HepG2 (cell line): ENCODE measurements around the gene ARHGEF38. TPM values are rescaled to one million over a fixed set of nuclear protein-coding genes. Genes with fewer than 3 reads are reported as not detected.

Experiments
- ATAC-seq: fragments of 200-7000 bp; cut with Tn5 transposase; 3 replicates; pipeline ENCODE4 v1.9.1; 2020; ENCODE audit warnings: mild to moderate bottlenecking, moderate library complexity
- BruUV-seq: library from RNA; stranded (reverse); fragments of 400-500 nt; replicated peaks from 2 replicates; lab custom pipeline; 2021; lab: Mats Ljungman, UMichigan
- CTCF ChIA-PET: fragments of 300-600 bp; formaldehyde crosslinking; extraction: SDS; loops from one replicate; lab custom pipeline; 2021; ENCODE audit warnings: low total read pairs, inconsistent platforms, low intra/inter-chr PET ratio; lab: Yijun Ruan, JAX
- POLR2A ChIA-PET: fragments of 350-600 bp; sonication (Branson Sonifier 250); formaldehyde crosslinking; loops from one replicate; lab custom pipeline; 2020; ENCODE audit warnings: antibody characterized with exemption, inconsistent platforms; lab: Yijun Ruan, JAX
- DNase-seq: peaks from one replicate; pipeline ENCODE4 v3.0.0-alpha.2; 2015; ENCODE audit warnings: low spot score
- FAIRE-seq: peaks from 3 replicates; lab custom pipeline; 2011; peaks lifted over from hg19 to GRCh38; lab: Jason Lieb, UNC
- H2AFZ ChIP-seq: one replicate; pipeline ENCODE4 v1.6.1; 2011; ENCODE audit warnings: low read length, inconsistent platforms
- H3K27ac ChIP-seq: fragments of 300-600 bp; 3 replicates; pipeline ENCODE4 v1.8.0; 2011; ENCODE audit warnings: mixed run types, mild to moderate bottlenecking, mixed read lengths, low read length, inconsistent platforms; ENCODE audit not compliant: insufficient read depth; ENCODE audit errors: extremely low read length
- H3K27me3 ChIP-seq, 2 experiments: fragments of 200-600 bp in 1 of 2; 2 replicates in 1 of 2; 3 replicates in 1 of 2; pipeline versions ENCODE4 v1.6.0 to v1.8.0; 2011; ENCODE audit warnings: low read length in 2 of 2, mild to moderate bottlenecking in 2 of 2, moderate library complexity in 2 of 2, inconsistent platforms in 1 of 2; ENCODE audit not compliant: insufficient read depth in 2 of 2, control insufficient read depth in 1 of 2
- H3K36me3 ChIP-seq, 2 experiments: fragments of 200-600 bp in 1 of 2; replicated peaks in 1 of 2; 2 replicates in 1 of 2; 3 replicates in 1 of 2; pipeline versions ENCODE4 v1.5.1 to v1.8.0; 2011; ENCODE audit warnings: low read length in 2 of 2, inconsistent platforms in 1 of 2; ENCODE audit not compliant: insufficient read depth in 2 of 2, control insufficient read depth in 1 of 2
- H3K4me1 ChIP-seq: 2 replicates; pipeline ENCODE4 v1.5.1; 2012; ENCODE audit warnings: low read length, inconsistent platforms; ENCODE audit not compliant: insufficient read depth
- H3K4me2 ChIP-seq: 2 replicates; pipeline ENCODE4 v1.6.0; 2011; ENCODE audit warnings: low read depth, low read length, inconsistent platforms
- H3K4me3 ChIP-seq, 3 experiments: fragments of 200-600 bp in 1 of 3; sonication (generic), shearing (Covaris generic) in 1 of 3; replicated peaks in 1 of 3; 2 replicates each; pipeline ENCODE4 v1.5.1; 2011 to 2016; ENCODE audit warnings: low read length in 3 of 3, inconsistent platforms in 2 of 3, low read depth in 2 of 3, mild to moderate bottlenecking in 2 of 3, control low read depth in 1 of 3, mixed read lengths in 1 of 3; ENCODE audit not compliant: insufficient read depth in 1 of 3
- H3K79me2 ChIP-seq: one replicate; pipeline ENCODE4 v1.6.1; 2011; ENCODE audit warnings: low read length, inconsistent platforms; ENCODE audit not compliant: insufficient read depth
- H3K9ac ChIP-seq: 2 replicates; pipeline ENCODE4 v1.6.0; 2011; ENCODE audit warnings: mild to moderate bottlenecking, low read depth, low read length, inconsistent platforms; ENCODE audit not compliant: insufficient read depth
- H3K9me3 ChIP-seq: 2 replicates; pipeline ENCODE4 v1.5.1; 2012; ENCODE audit warnings: mild to moderate bottlenecking, low read length
- H4K20me1 ChIP-seq: 2 replicates; pipeline ENCODE4 v1.6.0; 2011; ENCODE audit warnings: inconsistent platforms, mild to moderate bottlenecking, low read length, moderate library complexity; ENCODE audit not compliant: insufficient read depth
- ATM ChIP-seq: fragments of 450-650 bp; IDR thresholded peaks from 2 replicates; pipeline ENCODE4 v1.7.1; 2017; ENCODE audit warnings: mild to moderate bottlenecking, borderline replicate concordance
- DPF2 ChIP-seq: sonication (generic); formaldehyde crosslinking; IDR thresholded peaks from 2 replicates; pipeline ENCODE4 v1.4.0; 2020; ENCODE audit warnings: mild to moderate bottlenecking, low read depth, missing genetic modification reagents, borderline replicate concordance
- FOXP1 ChIP-seq, 2 experiments: fragments of 450-650 bp in 1 of 2; IDR thresholded peaks; 2 replicates each; pipeline ENCODE4 v1.6.1; 2017 to 2018; ENCODE audit warnings: antibody characterized with exemption in 1 of 2
- GABPB1 ChIP-seq: IDR thresholded peaks from 2 replicates; pipeline ENCODE4 v1.6.1; 2016; ENCODE audit warnings: mild to moderate bottlenecking, missing genetic modification reagents, moderate library complexity, missing compliant biosample characterization
- GTF2F1 ChIP-seq: fragments of 150-350 bp; IDR thresholded peaks from 2 replicates; pipeline ENCODE4 v1.6.1; 2014; ENCODE audit warnings: low read length
- RFX5 ChIP-seq: IDR thresholded peaks from 2 replicates; pipeline ENCODE4 v1.6.1; 2011; ENCODE audit warnings: low read depth, low read length, improper control_type of control experiment
- STAG1 ChIP-seq: sonication (generic); formaldehyde crosslinking; IDR thresholded peaks from 2 replicates; pipeline ENCODE4 v1.4.0; 2020; ENCODE audit warnings: missing genetic modification reagents
- THRA ChIP-seq: sonication (generic); formaldehyde crosslinking; IDR thresholded peaks from 2 replicates; pipeline ENCODE4 v1.4.0; 2020; ENCODE audit warnings: missing genetic modification reagents, borderline replicate concordance
- TRIM24 ChIP-seq: sonication (generic); formaldehyde crosslinking; IDR thresholded peaks from 2 replicates; pipeline ENCODE4 v1.8.0; 2022; ENCODE audit warnings: mild to moderate bottlenecking, missing genetic modification reagents
- U2AF1 ChIP-seq: fragments of 200-400 bp; formaldehyde crosslinking; optimal IDR thresholded peaks from 2 replicates; pipeline ENCODE3; 2017; ENCODE audit warnings: mild to moderate bottlenecking, low read depth, low read length
- WIZ ChIP-seq: sonication (generic); formaldehyde crosslinking; IDR thresholded peaks from 2 replicates; pipeline ENCODE4 v1.5.1; 2020; ENCODE audit warnings: mild to moderate bottlenecking, missing genetic modification reagents
- YEATS4 ChIP-seq: sonication (generic); formaldehyde crosslinking; IDR thresholded peaks from 2 replicates; pipeline ENCODE4 v1.4.0; 2020; ENCODE audit warnings: missing genetic modification reagents, borderline replicate concordance
- ZNF124 ChIP-seq: sonication (generic); formaldehyde crosslinking; IDR thresholded peaks from 2 replicates; pipeline ENCODE4 v1.4.0; 2020; ENCODE audit warnings: missing genetic modification reagents
- ZNF18 ChIP-seq: sonication (generic); formaldehyde crosslinking; IDR thresholded peaks from 2 replicates; pipeline ENCODE4 v1.8.0; 2022; ENCODE audit warnings: mild to moderate bottlenecking, missing genetic modification reagents; ENCODE audit not compliant: insufficient replicate concordance
- ZNF260 ChIP-seq: sonication (generic); formaldehyde crosslinking; IDR thresholded peaks from 2 replicates; pipeline ENCODE4 v1.4.0; 2020; ENCODE audit warnings: missing genetic modification reagents, low read depth, mild to moderate bottlenecking, borderline replicate concordance
- ZNF333 ChIP-seq: sonication (generic); formaldehyde crosslinking; IDR thresholded peaks from 2 replicates; pipeline ENCODE4 v1.4.0; 2020; ENCODE audit warnings: mild to moderate bottlenecking, missing genetic modification reagents, borderline replicate concordance
- ZNF335 ChIP-seq: sonication (generic); formaldehyde crosslinking; IDR thresholded peaks from 2 replicates; pipeline ENCODE4 v1.4.0; 2020; ENCODE audit warnings: missing genetic modification reagents
- ZNF446 ChIP-seq: sonication (generic); formaldehyde crosslinking; IDR thresholded peaks from 2 replicates; pipeline ENCODE4 v1.5.0; 2020; ENCODE audit warnings: mild to moderate bottlenecking, missing genetic modification reagents
- ZNF460 ChIP-seq: sonication (generic); formaldehyde crosslinking; IDR thresholded peaks from 2 replicates; pipeline ENCODE4 v1.5.1; 2020; ENCODE audit warnings: missing genetic modification reagents, mild to moderate bottlenecking, borderline replicate concordance
- WGBS: methylation state at CpG from one replicate; pipeline ENCODE4 v1.1.6; 2017; ENCODE audit warnings: low lambda C conversion rate; 5-methylcytosine and 5-hydroxymethylcytosine counted together
- in situ Hi-C: cut with HindIII; loops from 2 replicates; pipeline ENCODE4 v1.10.0; 2017; ENCODE audit warnings: low pct_unique_long_range_greater_than_20kb; ENCODE audit not compliant: extremely low pct_ligation_motif_present
- intact Hi-C: fragments of 100-400 bp; cut with micrococcal nuclease; formaldehyde crosslinking; loops from one replicate; pipeline ENCODE4 v1.10.0; 2022; ENCODE audit not compliant: unreplicated experiment
- polyA plus RNA-seq, 8 experiments: library from polyadenylated mRNA; depleted of rRNA in 3 of 8; stranded (reverse) in 7 of 8; unstranded in 1 of 8; fragments of >200 nt; fragmentation: Illumina TruSeq in 4 of 8; extraction: Trizol in 4 of 8; gene quantifications; 2 replicates each; pipeline versions ENCODE4 v1.2.1 to v1.2.3, GENCODE V29; 2011 to 2016; ENCODE audit warnings: low read depth in 4 of 8, missing spikeins in 1 of 8, mixed read lengths in 1 of 8; ENCODE audit not compliant: insufficient read depth in 1 of 8
- total RNA-seq, 5 experiments: library from RNA; depleted of rRNA; stranded (reverse); fragments of >200 nt; fragmentation: Illumina TruSeq; extraction: Trizol; gene quantifications; 2 replicates each; pipeline ENCODE4 v1.2.3, GENCODE V29; 2016; ENCODE audit warnings: low read depth in 1 of 5

ARHGEF38 gene
- total and polyA plus RNA-seq, 2 of the 13 experiments (the other 11 are each of a cell fraction or from before 2014, with no cell fraction given) = not detected

GRCh38 chr4:105509714-105510113 lies 42.7 kb upstream of the ARHGEF38 start:
- DNase-seq = no peak
- H3K27ac ChIP-seq = no peak overlapping the region
- ChIA-PET POLR2A (no interaction called here), CTCF (no interaction called here)
- in situ Hi-C loops = no loop called here
- H3K4me1 ChIP-seq = no peaks in the 10 kb centered on the region
- H3K27me3 ChIP-seq = no peaks in the 10 kb centered on the region
- no peak for ATAC-seq
- H3K9ac ChIP-seq = no peak overlapping the region
- no peak overlapping the region for H3K4me3 ChIP-seq
- intact Hi-C loops = no loop called here
- FAIRE-seq = no peak
- no TSS peak for BruUV-seq
- H3K9me3 ChIP-seq = no peaks in the 10 kb centered on the region; the same call in 1 of the 2 replicates
- H4K20me1 ChIP-seq = no peaks in the 10 kb centered on the region
- WGBS = 12% methylated on average over 1 of the region's 1 CpG
- H2AFZ ChIP-seq = no peak overlapping the region
- no peaks in the 10 kb centered on the region for H3K36me3 ChIP-seq
- TF ChIP-seq ZNF460 (CRISPR knock-in tag) (no peak), DPF2 (no peak), WIZ (CRISPR knock-in tag) (no peak), THRA (no peak), ZNF18 (CRISPR knock-in tag) (no peak)
- no peak overlapping the region for H3K4me2 ChIP-seq
- no peaks in the 10 kb centered on the region for H3K79me2 ChIP-seq

GRCh38 chr4:105510245-105510644 lies 42.2 kb upstream of the ARHGEF38 start:
- Histone ChIP-seq H3K27ac (no peak overlapping the region), H3K4me2 (no peak overlapping the region), H3K9ac (no peak overlapping the region), H3K9me3 (no peaks in the 10 kb centered on the region; the same call in 1 of the 2 replicates), H3K4me1 (no peaks in the 10 kb centered on the region), H2AFZ (no peak overlapping the region), H3K36me3 (no peaks in the 10 kb centered on the region), H3K79me2 (no peaks in the 10 kb centered on the region), H3K27me3 (no peaks in the 10 kb centered on the region), H3K4me3 (no peak overlapping the region), H4K20me1 (no peaks in the 10 kb centered on the region)
- no peak for ATAC-seq
- POLR2A ChIA-PET = no interaction called here
- in situ Hi-C loops = no loop called here
- WGBS = 50% methylated on average over 2 of the region's 2 CpGs
- intact Hi-C loops = no loop called here
- CTCF ChIA-PET = no interaction called here
- no peak for TF ChIP-seq ATM
- no peak for TF ChIP-seq ZNF446 (CRISPR knock-in tag)
- TF ChIP-seq FOXP1 (IDR thresholded peaks at IDR 0.05) = no peak
- no peak for TF ChIP-seq FOXP1 (CRISPR knock-in tag; IDR thresholded peaks at IDR 0.05)
- TF ChIP-seq ZNF124 (CRISPR knock-in tag) = no peak
- TF ChIP-seq U2AF1 = no peak
- TF ChIP-seq RFX5 = no peak
- TF ChIP-seq GABPB1 (CRISPR knock-in tag) = no peak
- TF ChIP-seq ZNF333 (CRISPR knock-in tag) = no peak
- no peak for TF ChIP-seq TRIM24
- TF ChIP-seq STAG1 (CRISPR knock-in tag) = no peak
- TF ChIP-seq GTF2F1 = no peak
- no peak for TF ChIP-seq ZNF335 (CRISPR knock-in tag)
- TF ChIP-seq ZNF260 (CRISPR knock-in tag) = no peak
- TF ChIP-seq YEATS4 (CRISPR knock-in tag) = no peak
- FAIRE-seq = no peak
- DNase-seq = no peak
- BruUV-seq = no TSS peak
